NCI-H1417 (cell line): ENCODE measurements around the gene UNC13A.

ENCODE experiments used
- DNase-seq, 3 experiments: peaks; one replicate each; lab custom pipeline; 2025; lab: John Stamatoyannopoulos, UW

UNC13A gene

DNA sequence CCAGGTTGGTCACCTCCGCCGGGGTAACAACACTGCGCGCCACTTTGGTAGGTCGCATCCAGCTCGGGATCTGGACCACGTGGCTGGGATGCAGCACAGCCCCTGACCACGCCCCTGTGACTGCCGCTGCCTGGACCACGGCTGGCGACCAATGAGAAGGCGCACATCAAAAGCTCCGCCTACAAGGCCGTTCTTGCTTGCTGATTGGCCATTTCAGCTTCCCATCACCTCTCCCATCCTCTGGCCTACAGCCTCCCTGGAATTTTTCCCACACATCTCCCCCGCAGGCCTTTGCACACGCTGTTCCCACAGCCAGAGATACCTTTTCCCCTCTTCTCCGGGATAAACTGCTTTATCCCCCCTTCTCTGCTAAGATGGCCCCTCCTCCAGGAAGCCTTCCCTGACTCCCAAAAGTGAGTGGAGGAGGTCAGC is 18.6 kb upstream of the UNC13A start:
- DNase-seq = no peak

DNA sequence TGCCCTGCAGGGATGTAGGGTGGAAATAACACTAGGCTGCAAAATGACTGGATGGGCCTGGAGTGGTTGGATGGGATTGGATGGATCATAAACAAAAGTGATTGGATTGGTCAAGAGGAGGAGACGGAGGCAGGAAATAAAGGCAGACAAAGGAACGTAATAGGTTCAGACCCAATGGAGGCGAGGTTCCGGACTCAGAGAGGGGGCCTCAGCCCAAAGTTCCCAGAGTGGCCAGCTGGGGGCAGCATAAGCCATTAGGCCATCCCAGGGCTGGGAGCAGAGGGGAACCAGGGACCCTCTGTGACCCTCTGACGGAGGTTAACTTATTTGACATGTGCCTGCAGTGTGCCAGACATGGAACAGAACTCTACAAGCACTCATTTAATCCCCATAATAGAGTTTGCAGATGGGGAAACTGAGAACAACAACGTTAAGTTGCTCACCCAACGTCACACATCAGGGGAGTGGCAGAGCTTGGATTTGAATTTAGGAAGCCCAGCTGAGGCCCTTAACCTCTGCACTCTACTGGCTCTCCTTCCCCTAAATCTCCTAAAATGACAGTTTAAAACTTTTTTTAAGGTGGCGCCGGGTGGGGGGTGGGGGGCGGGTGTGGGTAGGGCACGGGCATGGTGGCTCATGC is 15.8 kb upstream of the UNC13A start:
- peak in 1 of 3 experiments; percentile 5 for DNase-seq

DNA sequence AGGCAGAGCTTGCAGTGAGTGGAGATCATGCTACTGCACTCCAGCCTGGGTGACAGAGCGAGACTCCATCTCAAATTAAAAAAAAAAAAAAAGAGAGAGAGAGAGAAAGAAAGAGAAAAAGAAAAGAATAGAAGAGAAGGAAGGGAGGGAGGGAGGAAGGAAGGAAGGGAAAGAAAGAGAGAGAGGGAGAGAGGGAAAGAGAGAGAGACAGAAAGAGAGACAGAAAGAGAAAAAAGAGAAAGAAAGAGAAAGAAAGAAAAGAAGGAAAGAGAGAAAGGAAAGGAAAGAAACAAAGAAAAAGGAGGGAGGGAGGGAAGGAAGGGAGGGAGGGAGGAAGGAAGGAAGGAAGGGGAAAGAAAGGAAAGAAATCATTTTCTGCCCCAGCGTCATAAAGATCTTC is 7.0 kb upstream of the UNC13A start:
- DNase-seq = no peak

DNA sequence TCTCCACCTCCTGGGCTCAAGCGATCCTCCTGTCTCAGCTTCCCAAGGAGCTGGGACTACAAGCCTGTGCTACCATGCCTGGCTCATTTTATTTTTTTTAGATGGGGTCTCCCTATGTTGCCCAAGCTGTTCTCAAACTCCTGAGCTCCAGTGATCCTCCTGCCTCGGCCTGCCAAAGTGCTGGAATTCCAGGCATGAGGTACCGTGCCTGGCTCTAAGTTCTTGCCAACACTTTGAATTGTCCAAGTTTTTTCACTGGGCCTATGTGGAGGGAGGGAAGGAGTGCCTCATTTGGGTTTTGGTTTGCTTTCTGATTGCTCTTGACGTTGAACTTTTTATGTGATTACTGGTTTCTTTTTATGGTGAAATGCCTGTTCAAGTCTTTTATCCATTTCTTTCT is 4.4 kb upstream of the UNC13A start:
- DNase-seq = no peak

DNA sequence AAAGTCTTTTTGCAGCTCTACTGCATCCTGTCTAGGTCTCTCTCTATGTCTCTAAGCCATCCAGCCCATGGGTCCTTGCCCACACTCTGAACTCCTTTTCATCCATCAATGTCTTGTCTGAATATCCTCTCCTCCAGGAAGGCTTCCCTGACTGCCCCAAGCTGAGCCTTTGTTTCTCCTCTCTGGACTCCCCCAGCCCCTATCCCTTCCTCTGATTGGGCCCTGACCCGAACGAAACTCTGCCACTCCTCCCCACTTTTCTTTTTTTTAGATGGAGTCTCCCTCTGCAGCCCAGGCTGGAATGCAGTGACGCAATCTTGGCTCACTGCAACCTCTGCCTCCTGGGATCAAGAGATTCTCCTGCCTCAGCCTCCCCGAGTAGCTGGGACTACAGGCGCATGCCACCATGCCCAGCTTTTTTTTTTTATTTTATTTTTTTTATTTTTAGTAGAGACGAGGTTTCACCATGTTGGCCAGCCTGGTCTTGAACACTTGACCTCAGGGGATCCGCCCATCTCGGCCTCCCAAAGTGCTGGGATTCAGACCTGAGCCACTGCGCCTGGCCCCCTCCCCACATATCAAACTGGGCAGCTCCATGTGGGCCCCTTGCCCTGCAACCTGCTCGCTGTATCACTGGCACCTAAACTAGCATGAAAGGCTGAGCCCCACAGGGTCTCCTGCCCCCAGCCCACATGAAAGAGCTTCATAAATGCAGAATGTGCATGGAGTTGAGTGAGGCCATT is 870 bp upstream of the UNC13A start:
- no peak for DNase-seq

DNA sequence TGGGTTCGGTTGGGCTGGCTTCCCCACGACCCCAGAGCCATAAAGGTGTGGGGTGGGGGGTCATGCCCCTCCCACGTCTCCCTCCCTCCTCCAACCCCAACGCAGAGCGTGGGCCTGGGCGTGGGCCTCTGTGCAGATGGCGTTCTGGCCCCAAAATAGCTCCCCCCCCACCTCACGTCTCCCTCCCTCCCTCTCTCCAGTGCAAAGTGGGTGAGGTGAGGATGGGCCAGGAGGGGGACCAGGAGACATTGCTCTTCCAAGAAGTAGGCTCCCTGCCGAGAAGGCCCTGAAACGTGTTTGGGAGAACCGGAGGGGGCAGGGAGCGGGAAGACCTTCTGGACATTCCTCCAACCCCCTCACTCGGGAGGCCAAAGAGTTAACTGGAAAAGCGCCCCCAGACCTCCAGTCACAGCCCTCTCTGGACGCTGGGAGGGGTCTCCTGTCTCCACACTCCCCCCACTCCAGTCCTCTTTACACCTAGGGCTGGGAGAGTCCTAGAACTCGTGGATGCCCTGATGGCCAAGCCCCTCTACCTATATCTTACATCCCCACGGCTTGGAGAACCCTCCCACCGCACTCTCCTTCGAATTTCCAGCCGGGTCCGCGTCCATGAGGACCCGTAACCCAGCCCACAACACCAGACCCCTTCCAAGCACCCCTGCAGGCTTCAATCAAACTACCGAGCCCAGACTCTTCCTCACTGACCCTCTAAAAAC is 855 bp downstream of the UNC13A start:
- DNase-seq = peak in 2 of 3 experiments; percentile 42 to 52

DNA sequence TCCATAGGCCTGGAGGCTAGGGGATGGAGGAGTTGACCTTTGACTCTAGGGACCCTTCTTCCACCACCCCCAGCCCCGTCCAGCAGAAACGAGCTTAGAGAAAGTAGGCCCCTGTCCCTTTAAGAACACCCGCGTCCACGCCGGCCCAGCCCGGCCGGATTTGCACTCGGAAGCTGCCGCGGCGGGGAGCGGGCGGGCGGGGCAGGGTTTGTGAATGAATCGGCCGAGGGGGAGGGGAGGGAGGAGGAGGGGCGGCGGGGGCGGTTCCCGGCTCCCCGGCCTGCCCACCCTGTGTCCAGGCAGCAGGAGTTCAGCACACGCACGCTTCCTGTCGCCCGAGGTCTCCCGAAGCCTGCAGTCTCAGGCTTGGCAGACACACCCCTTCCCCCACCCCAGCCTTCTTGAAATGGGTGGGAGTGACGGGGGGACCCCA is 1.5 kb downstream of the UNC13A start:
- DNase-seq = peak; percentile 4 to 77 (median 69)

DNA sequence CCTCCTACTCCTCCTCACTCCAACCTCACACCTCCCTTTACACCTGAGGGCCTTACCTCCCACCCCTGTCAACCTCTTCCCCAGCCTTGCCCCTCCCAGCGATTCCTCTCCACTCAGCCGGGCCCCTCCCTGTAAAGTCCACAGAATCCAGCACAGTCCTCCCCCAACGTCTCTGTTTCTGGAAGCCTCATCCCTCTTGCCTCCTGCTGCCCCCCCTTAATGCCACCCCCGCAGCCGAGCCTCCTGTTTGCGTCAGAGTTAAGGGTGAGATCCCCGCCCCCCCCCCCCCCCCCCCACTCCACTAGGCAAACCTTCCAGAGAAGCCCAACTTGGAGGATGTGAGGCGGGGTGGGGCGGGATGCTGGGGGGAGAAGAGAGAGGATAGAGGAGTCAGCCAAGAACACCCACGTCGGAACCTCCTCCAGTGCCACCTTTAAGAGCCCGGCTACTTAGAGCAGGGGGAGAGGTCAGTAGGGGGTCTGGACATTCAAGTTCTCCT is 2.1 kb downstream of the UNC13A start:
- peak in 1 of 3 experiments; percentile 41 for DNase-seq

DNA sequence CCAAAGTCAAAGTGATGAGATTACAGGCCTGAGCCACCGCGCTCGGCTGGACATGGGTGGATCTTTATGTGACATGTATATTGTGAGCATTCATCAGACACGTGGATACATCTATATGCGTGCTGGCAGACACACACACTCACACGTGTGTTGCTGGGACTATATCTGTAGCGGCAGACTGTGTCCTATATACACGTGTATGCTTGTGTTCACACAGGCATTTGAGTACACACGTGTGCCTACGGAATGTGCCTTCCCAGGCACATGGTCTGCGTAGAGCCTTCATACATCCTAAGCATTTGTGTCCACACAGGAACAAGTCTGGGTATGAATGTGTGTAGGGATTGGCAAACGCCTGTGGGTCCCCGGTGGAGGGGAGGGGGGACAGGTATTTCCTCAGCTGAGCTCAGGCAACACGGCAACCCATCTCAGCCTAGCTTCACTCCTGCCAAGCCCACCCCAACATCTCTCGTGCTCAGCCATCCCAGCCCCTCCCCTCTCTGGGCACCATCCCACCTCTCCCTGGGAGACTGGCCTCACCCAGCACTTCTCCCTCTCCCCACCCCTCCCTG is 2.6 kb downstream of the UNC13A start:
- DNase-seq = no peak

DNA sequence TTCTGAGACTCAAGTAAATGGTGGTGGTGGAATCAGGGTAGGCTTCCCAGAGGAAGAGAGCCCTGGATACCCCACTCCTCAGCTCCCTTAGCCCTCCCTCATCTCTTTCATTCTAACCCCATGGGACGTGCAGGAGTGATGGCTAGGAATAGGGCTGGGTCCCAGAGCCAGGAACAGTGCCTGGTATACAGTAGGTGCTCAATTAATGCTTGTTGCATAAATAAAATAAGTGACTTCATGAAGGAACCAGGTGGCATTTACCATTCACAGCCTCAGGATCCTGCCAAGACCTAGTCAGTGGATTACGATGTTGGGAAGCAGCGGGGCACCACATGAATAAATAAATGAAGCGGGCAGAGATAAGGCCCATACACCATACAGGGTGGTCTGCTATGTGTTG is 3.9 kb downstream of the UNC13A start:
- no peak for DNase-seq

DNA sequence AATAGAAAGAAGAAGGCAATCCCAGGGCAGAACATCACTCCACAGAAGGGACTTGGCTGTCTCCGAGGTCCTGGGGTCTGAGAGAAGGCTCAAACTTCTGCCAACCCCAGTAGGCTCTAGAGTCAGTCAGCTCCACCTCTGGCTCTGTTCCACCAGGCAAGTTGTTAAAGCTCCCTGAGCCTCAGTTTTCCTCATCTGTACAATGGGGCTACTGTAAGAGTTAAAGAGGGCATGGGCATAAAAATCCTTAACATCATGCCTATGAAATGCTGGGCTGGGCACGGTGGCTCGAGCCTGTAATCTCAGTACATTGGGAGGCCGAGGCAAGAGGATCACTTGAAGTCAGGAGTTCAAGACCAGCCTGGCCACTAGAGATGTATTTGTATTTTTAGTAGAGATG is 5.1 kb downstream of the UNC13A start:
- DNase-seq = no peak

DNA sequence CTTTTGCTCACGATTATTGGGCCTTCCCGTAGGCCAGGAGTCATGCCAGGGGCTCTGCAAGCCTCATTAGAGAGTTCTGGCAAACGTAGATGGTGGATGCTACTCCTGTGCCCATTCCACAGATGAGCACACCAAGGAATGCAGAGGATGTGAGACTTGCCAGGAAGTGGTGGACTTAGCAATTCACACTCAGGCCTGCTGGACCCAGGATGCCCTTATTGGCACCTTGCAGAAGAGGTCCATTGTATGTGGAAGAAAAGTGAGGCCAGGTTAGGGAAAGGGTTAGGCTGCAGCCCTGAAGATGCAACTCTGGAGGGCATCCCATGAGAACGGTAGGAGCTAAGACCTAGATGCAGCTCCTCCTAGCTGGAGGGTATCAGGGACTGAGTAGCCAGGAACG is 5.9 kb downstream of the UNC13A start:
- DNase-seq = no peak

DNA sequence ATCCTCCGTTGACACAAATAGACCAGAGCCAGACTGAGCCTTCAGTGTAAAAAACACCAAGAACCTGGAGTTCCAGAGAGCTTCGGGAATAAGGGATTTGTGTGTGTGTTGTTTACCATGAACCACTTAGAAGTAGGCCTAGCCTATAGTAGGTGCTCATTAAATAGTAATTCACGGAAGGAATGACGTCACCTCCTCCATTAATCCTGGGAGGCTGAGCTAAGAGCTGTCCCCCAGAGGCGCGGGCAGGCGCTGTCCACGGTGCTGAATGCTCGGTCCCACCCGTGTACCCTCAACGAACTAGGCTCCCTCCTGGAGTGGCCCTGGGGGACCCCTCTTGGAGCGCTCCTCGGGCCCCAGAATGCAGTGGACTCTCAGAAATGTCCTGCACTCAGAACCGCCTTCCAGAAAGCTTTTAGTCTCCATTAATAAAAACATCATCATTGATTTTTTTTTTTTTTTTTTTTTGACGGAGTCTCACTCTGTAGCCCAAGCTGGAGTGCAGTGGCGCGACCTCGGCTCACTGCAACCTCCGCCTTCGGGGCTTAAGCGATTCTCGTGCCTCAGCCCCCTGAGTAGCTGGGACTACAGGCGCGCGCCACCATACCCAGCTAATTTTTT is 6.5 kb downstream of the UNC13A start:
- no peak for DNase-seq

DNA sequence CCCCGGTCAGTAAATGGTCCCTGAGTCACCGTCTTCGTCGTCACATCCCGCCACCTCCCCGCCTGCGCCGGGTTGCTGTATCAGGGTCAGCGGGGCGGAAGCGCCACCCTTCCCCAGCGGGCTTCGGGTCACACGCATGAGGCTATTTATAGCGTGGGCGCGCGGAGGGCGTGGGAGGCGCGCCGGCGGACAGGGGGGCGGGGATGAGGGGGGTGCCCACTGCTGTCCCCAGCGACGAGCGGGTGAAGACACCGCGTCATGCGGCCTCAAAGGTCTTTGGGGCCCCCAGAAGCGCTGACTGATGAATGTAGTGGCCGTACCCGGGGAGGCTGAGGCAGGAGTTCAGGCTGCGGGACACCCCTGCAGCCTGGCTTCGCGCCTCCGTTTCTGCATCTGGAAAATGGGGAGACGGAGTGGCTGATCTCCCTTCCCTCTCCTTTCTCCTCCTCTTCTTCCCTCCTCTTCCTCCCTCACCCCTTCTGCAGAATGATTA is 7.9 kb downstream of the UNC13A start:
- no peak for DNase-seq

DNA sequence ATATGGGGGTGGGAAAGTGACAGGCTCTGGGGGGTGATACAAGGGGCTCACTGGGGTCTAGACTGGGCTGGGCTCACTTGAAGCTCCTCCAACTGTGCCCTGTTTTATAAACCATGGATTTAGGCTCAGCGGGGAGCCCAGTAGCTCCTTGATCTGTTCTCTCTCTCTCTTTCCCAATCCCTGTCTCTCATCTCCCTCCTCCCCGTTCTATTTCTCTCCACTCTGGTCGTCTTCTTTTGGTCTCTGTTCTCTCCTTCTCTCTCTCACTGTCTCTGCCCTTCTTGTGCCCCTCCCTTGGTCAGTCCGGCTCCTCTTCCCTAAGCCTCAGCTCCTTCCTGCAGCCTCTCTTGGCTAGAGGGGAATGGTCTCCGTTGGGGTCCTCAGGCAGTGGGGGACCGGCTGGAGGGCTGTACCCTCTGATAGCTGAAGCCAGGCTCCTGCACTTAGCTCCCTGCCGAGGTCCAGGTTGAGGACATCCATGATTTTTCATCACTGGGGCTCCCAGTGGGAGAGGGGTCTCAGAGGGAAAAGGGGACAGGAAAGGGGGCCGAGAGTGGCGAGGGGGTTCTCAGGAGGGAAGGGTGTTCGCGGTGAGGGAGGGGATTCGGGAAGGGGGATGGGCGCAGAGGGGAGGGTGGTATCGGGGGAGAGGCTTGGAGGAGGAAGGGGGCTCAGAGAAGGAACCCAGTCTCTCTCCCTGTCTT is 8.5 kb downstream of the UNC13A start:
- no peak for DNase-seq

DNA sequence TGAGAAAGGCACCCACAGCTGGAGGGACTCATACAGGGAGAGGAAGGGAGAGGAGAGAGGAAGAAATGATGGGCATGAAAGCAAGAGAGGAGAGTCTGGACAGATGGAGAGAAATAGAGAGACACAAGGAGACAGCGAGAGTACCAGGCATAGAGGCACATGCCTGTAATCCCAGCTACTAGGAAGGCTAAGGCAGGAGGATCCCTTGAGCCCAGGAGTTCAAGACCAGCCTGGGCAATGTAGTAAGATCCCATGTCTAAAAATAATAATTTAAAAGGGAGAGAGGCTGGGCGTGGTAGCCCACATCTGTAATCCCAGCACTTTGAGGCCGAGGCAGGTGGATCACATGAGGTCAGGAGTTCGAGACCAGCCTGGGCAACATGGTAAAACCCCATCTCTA is 9.3 kb downstream of the UNC13A start:
- DNase-seq = no peak

DNA sequence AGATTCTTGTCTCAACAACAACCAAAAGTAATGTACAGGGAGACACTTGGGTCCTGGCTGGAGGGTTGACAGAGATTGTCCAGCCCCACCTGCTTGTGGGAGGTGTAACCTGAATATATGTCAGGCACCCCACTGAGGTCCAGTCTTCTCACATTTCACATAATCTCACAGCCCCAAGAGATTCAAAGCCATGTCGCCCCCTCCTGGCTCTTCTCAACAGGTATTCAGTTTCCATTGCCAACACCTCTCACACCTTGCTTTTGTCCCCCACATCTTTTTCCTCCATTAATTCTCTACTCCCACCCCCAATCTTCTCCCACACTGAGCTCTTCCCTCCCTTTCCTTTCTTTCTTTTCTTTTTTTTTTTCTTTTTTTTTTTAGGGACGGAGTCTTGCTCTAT is 11.2 kb downstream of the UNC13A start:
- DNase-seq = no peak

DNA sequence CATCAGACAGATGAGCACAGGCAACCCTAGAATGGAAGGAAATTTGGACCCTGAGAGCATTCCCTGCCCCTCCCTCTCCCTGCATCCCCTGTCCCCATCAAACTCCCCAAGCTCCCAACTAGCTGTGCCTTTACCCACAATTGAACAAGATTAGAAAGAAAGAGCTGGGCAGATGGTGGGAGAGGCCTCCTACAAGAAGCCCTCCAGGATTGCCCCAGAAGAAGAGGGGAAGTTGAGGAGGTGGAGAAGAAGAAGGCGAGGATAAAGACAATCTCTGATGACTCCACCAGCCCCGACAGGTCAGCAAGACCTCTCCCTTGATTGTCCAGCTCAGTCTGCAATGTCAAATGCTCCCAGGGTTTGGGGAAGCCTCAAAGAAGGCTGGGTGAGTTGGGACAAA is 11.9 kb downstream of the UNC13A start:
- no peak for DNase-seq

DNA sequence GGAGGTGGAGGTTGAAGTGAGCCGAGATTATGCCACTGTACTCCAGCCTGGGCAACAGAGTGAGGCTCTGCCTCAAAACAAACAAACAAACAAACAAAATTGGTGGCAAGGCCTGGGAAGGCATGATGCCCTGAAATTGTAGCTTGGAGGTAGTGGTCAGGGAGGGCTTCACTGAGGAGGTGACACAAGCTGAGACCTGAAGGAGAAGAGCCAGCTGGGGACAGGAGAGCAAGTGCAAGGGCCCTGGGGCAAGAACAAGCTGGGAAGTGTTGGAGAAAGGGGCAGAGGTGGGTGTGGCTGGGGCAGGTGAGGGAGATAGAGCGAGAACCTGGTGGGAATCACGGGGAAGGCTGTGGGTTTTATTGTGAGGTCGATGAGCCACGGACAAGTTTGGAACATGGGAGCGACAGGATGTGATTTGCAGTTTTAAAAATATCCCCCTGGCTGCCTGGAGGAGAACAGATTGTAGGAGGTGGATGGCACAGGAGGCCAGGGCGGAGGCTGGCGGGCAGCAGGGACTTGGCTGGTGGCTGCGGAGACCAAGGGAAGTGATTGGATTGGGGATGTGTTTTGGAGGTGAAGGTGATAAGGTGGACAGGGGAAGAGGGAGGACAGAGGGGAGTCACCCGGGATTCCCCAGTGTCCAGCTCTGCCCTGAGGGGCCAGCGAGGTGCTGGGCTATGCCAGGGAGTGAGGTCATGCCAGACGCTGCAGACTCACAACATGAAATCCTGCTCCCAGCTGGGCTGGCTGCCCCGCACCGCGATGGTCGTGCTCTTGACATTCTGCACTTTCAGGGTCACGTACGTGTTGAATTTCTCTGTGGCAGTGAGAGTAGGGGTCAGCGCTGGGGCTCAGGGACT is 14.0 kb downstream of the UNC13A start:
- no peak for DNase-seq

DNA sequence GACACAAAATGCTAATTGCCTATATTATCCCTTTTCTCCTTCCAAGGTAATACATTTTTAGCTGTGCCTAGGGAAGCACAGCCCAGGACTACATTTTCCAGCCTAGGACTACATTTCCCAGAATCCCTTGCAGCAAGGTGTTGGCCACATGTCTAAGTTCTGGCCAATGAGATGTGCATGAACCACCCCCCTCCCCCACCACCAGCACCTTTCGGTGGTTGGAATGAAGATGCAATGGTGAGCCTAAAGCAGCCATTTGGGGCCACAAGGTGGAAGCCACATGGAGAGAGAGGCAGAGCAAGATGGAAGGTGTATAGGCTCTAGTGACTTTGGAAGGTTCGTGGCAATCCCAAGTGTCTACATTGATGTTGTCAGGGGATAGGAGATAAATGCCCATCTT is 16.2 kb downstream of the UNC13A start:
- peak in 2 of 3 experiments; percentile 17 to 51 for DNase-seq
